ENCODE data around the gene MATN4.

The MATN4 gene

DNA sequence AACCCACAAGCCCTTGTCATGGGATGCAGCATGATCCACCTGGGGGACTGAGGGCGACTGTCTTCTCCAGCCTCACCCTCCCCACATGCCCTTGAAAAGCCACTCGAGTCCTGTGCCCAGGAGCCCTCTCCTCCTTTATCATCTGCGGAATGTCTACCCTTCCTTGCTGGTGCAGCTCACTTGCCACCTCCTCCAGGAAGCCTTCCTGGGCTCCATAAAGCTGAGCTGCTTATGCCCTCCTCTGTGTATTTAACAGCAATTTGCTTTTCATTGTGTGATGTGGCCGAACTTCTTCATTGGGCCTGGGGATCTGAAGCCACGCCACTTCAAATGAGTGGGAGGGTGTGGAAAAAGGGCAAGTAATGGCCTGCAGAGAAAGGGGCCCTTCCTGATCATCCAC, 19.2 kb downstream of the MATN4 start:
- no peak for DNase-seq

DNA sequence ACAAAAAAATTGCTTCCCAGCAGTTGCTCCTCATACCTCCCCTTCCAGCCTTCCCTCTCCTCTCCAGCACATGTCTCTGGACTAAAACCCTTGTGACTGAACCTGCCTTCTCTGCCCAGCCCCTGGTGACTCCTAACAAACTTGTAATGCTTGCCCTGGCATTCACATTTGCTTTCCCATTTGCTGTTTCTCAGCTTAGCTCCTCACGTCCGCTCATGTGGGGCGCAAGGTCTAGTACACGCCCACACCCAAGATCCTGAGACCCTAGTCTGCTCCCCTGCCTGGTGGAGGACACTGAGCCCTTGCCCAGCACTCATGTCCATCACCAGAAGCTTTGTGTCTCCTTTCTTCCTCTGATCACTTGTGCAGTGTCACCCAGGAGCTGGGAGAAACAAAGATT, 19.7 kb downstream of the MATN4 start:
- DNase-seq: no peak

DNA sequence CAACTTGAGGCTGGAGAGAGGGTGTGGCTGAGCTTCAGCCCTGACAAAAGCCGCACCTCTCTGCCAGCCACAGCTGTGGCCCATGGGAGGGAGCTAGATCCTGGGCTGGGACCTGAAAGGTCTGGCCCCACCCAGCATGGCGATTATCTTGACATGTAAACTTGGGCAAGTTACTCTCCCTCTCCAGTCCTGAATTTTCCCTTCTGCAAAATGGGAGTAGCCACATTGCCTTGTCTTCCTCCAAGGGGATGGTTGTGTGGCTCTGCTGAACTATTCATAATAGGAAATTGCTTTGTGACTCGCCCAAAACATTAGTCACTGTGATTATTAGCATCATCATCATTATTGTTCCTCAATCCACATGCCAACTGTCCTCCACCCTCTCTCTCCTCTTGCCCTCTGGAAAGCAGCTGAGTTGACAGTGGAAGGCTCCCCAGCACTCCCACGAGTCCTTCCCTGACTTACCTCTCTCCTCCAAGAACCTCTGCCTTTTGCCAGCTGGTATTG, 24.5 kb downstream of the MATN4 start:
- DNase-seq: no peak

DNA sequence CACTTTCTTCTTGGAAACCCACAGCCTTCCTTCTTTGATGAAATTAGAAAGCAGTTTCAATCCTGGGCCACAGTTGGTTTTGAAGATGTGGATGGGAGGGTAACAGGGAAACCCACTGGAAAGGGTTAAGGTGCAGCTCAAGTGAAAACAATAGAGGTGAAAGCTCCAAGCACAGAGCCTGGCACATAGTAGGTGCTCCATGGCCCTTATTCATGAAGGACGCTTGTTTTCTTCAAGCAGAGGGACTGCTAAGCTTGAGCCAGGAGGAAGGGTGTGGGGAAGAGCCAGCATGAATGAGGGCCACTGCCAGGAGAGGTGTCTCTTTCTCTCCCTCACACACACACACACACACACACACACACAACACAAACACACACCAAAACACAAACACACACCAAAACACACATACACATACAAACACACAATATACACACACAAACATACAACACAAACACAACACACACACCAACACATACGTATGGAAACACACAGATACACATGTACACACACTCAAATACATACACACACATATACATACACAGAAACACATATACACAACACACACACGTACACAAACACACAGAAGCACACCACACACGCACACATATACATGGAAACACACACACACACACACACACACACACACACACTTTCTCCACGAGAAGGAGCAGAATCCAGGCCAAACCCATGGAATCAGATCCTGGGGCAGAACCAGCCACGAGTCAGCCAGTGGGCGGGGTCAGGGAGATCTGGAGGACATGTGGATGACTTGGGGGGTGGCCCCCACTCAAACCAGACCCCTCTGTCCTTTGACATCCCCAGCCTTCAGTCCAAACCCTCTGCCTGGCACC, 25.2 kb downstream of the MATN4 start:
- DNase-seq: no peak

DNA sequence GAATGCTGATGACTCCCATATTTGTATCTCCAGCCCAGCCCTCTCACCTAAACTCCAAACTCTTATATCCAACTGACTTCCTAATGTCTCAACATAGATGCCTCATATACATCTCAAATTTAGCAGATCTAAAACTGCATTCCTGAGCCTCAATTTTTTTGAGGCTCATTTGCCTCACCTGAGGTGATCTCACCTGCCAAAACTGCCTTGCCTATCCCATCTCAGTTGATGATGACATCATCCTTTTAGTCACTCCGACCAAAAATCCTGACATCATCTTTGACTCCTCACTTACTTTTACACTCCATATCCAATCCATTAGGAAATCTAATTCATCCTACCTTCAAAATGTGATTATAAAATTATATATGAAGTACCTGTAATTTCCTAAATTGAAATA, 28.1 kb downstream of the MATN4 start:
- no peak for DNase-seq

DNA sequence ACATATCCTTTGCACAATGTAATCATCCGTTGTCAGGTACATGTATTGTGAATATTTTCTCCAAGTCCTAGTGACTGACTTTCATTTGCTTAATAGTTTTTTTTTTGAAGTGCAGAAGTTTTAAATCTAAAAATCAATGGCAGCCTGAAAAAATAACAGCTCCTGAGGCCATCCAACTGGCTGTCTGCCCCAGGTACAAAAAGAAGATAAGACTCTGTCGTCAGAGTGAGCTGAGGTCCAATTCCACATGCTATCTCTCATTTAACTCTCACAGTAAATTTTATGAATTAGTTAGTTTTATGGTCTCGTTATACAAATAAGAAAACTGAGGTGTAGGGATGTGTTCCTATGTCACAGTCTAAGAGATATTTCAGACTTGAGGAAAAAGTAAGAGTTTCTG, 32.8 kb downstream of the MATN4 start:
- DNase-seq: no peak

DNA sequence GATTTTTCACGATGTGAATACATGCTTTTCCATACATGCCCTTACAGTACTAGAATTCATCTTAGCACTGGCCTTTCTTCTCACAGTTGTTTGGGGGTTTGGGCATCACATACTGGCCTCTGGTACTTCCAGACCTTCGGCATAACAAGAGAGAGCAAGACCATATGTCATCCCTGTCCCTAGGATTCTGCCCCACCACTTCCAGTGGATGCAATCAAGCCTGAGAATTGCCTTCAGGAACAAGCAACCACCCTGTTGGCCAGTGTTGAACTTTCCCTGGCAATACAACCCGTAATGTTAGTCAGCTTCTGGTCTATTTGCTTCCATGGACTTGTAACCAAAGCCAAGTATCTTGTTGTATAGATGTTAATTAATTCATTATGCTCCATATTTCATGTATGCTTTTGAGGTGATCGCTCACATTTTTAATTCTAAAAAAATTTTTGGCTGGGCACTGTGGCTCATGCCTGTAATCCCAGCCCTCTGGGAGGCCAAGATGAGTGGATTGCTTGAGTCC, 38.3 kb downstream of the MATN4 start:
- DNase-seq: no peak

DNA sequence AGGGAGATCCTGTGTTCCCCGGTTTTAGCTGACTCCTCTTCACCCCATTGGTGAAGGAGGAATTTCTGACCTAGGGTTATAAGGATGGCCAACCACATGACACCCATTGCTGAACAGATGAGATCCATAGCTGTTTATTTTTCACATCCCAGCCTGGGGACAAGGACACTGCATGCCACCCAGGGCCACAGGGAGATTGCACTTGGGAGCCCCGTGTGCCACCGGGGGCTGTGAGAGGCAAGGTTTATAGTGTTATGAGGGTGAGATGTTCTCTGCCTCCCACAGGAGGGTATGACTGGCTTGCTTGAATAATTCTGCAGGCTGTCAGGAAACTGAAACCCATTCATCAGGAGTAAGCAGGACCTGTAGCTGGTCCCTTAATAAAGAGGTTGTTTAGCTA, 39.0 kb downstream of the MATN4 start:
- DNase-seq: no peak

DNA sequence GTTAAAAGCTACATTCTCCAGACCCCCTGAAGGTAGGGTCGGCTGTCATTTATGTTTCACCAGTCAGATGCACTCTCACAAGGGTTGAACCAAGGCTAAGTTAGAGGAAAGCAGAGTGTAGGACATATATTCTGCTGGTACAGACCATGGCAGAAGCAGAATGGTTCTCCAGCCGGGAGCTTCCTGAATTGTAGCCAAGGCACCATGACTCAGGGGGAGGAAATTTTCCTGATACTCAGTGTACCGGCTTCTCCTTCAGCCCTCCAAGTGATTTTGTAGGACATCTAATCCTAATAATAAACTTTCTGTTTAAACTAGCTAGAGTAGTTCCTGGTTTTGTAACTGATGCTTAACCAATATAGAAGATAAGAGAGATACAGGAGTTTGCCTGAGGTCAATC, 39.6 kb downstream of the MATN4 start:
- DNase-seq: no peak

DNA sequence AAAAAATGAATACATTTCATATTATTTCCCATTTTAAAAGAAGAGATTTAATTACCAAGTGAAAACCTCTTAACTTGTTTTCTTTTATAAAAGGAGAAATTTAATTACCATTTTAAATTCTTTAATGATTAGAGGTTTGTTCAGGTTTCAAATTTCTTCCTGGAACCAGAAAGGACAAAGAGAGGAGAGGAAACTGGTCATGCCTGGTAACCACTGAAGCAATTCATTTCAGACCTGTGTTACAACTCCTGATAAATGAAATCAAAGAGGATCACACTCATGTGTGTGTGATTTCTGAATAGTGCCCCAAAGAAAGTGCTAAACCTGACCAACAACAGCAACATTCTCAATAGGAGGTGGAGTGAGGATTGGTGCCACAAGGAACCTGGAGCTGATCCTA, 41.1 kb downstream of the MATN4 start:
- DNase-seq: no peak

DNA sequence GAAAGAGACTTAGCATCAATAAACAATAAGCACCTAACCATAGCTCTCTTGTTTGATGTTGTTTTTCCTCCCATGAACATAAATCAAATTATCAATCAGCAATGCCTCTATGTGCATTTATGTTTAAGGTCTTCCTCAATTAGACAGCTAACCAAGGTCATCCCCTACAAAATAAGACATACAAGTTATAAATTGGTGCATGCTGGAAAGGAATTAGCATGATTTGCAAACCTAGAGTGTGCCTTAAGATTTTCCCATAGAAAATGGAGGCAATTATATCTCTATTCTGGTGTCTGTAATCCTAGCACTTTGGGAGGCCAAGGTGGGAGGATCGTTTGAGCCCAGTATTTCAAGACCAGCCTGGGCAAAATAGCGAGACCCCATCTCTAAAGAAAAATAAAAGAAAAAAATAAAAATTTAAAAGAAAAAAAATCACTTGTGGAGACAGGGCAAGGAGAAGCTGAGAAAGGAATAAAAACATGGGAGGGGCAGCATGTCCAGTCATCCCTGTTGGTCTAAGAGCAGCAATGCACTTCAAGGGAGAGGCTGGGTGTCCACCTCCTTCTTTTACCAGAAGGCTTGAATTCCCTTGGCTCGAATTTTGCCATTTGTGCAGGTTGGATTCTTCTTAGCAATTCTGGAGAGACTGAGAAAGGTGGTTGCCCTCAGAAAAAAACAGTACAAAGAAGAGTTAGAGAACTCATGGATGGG, 44.4 kb downstream of the MATN4 start:
- DNase-seq: no peak

DNA sequence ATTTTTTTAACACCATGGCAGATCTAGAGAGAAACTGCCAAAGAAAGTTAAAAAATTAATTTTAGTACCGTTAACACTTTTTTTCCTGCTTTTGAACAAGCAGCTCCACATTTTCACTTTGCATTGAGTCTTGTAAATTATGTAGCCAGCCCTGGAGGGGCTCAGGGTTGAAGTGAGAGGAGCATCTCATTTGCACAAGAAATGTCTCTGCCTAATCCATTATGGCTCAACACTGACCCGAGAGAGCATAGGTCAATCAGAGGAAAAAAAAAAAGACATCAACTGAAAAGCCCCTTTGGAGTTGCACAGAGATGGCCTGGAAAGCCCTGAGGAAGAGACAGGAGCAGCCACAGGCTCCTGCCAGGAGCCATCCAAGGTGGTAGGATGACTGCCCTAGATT, 49.4 kb downstream of the MATN4 start:
- no peak for DNase-seq

DNA sequence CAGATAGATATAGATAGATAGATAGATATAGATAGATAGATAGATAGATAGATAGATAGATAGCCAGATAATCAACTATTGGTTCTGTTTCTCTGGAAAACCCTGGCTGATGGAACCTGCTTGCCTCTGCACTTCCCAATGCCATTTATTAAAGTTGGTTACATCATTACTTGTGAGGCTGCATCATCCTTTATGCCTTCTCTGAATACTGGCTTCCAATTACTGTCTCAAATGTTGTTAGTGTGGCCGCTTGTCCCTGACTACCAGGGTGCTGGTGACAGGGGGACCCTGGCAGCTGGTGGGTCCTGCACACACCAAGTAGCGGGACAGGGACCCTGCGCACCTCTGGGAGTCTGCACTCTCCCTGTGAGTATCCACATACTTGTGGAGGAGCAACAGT, 49.8 kb downstream of the MATN4 start:
- DNase-seq: no peak

DNA sequence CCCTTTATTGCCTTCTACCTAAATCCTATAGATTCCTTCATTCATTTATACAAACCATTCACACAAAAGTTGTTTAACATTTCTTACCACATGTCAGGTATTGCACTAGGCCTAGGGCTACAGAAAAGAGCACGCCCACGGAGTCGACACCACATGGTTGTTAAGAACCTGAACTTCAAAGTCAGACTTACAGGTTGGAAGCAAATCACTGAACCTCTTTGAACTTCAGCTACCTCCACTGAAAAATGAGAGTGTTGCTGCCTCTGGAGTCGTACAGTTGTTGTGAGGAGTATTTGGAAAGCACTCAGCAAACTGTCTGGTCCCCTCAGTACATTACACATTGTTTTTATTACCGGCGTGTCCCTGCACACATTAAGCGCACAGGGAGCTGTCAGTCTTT, 50.4 kb downstream of the MATN4 start:
- DNase-seq: no peak

DNA sequence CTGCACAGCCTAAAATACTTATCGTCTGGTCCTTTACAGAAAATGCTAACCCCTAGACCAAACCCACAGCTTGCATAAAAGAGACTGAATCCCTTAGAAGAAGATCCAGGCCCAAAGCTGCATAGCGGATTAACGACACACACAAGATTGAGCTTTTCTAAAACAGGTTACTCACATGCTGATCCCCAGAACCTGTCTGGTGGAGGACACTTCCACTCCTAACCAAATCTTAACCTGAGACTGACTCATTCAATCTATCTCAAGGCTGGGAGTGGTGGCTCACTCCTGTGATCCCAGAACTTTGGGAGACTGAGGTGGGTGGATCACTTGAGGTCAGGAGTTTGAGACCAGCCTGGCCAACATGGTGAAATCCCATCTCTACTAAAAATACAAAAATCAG, 50.9 kb downstream of the MATN4 start:
- no peak for DNase-seq

DNA sequence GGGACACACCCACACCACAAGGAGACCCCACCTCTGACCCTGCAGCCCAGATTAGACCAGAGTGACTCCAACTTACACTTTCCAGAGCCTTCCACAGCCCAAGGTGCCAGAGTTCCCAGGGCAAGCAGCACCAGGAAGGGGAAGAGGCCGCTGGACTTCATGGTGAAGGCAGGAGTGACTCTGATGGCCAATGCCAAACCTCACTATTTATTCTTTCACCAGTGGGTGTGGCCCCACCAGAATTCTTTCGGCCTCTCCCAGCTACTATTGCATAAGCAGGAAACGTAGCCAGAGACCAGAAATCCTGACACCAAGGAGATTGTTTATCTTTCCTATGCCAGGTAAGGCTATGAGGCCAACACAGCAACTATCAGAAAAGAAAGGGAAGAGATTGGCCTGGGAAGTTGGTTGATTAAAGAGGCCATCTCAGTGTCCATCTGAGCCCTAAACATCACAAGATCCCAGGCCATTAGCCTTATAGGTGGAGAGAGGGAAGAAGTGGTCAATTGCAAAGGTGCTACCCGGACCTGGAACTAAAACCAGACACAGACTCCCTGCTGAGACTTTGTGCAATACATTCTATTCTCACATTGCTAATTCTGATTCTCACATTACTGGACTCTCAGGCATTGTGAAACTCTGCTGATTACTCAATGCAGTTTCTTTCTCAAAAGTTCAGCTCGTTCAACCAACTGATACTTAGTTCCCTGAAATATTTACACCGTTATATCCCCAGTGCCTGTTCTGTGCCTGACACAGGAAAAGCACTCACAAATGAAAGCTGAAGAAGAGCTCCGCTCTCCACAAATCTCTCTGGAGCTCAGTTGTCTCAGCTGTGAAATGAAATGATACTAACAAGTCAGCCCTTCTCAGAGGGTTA, 53.5 kb downstream of the MATN4 start, which contains the start of gene SLPI:
Gene SLPI, minus strand, starts transcription at position 182 of the 880 bp plus-strand sequence. Its CDS starts 21 bp downstream, at position 161.
- DNase-seq: no peak

DNA sequence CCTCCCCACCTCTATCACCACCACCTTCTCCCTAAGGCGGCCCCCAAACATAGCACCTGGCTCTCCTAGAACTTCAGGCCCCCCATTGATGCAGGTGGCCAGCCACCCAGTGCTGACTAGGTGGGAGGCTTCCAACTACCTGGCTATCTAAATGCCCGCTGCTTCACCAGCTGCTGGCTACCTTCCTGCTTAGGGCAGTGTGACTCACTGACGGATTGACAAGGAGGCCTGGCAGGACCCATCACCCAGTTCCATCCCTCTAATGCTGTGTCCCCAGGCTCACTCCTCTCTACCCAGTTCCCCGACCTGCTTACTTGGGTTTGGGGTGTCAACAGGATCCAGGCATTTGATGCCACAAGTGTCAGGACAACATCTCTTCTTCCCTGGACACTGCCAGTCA, 54.8 kb downstream of the MATN4 start:
- no peak for DNase-seq

DNA sequence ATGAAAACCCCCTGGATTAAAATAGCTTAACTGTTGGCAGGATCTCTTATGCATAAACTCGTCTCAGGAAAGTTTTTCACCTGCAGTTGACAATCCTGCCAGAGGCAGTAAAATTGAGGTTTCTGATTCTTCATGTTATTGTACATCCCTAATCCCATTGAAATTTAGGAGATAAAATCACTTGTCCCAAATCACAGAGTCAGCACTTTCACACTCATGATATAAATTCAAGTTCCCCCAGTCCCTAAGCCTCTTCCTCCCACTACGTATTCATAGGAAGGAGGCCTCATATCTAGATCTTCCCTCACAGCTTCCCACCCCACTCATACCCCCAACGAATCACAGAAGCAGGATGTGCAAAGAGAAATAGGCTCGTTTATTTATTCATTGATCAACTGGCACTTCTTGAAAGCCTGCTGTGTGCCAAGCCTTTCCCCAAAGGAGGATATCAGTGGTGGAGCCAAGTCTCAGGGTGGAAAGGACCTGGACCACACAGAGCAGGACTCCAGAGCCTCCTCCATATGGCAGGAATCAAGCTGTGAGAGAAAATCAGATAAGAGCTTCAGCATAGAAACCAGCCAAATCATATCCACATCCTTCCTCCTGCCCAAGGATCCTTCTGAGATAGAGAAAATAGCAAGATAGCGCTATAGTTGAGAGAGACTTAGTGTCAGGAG, 56.1 kb downstream of the MATN4 start:
- no peak for DNase-seq

DNA sequence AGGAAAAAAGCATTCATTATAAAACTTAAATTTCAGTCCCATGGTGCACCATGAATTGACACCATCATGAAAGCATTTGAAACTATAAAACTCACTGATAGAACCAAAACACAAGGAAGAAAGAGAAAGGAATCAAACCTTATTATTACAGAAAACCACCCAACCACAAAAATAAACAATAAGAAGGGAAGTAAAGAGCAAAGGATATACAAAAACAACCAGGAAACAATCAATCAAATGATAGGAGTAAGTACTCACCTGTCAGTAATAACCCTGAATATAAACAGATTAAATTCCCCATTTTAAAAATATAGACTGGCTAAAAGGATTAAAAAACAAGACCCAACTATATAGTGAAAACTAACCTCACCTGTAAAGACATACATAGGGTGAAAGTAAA, 59.5 kb downstream of the MATN4 start:
- DNase-seq: no peak

DNA sequence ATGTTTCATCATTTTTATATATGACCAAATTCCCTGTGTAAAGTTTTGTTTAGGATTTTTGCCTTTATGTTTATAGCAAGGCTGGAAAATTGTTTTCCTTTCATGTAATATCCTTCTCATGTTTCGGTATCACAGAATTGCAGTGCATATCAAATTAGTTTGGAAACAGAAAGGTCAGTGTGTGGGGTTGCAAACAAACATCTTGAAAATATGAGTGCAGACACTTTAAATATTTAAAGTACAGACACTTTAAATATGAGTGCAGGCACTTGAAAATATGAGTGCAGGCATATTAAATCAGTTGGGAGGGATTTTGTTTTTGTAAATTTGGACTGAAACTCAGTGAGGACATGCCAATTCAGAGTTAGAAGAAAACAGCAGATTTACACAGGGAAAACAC, 60.2 kb downstream of the MATN4 start:
- DNase-seq: no peak

DNA sequence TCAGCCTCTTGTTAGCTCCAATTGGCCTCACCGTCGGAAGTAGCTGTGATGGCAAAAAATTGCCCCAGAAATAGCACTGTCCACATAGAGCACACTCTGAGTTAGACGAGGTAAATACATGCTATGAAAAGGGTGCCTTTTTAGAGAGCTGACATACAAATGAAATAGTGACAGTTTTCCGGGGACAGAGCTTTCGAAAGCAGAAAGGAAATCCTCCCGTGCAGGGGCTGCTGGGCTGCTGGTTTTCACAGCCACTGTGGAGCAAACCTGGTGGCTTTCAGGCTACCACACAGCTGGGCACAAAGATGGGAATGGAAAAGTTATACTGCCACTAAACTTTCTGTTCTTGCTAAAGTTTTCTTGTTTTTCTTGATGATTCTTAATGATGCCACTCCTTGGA, 62.0 kb downstream of the MATN4 start:
- DNase-seq: no peak
